Adrenal gland (tissue), 5 donors: Measurements from ENCODE around the gene NDUFA8.

Experiments used
- CTCF ChIP-seq, 6 experiments: fragments of 450-650 bp in 4 of 6; fragments of 200-600 bp in 2 of 6; sonication (generic) in 1 of 6; IDR thresholded peaks; 1 replicate in 5 of 6; 2 replicates in 1 of 6; pipeline versions ENCODE4 v1.5.1 to v1.8.0; 2016 to 2021; ENCODE audit warnings: antibody characterized with exemption in 6 of 6, mild to moderate bottlenecking in 2 of 6, moderate library complexity in 1 of 6
- POLR2A ChIP-seq, 2 donors: fragments of 450-650 bp; IDR thresholded peaks; one replicate each; pipeline ENCODE4 v1.6.1; 2017; ENCODE audit warnings: antibody characterized with exemption in 2 of 2, mild to moderate bottlenecking in 2 of 2, moderate library complexity in 1 of 2
- donor health status: DM: no; HTN: no; CAD: no.

GRCh38 chr9:122109035-122109813 lies 50.4 kb downstream of the NDUFA8 start:
- TF ChIP-seq CTCF (IDR thresholded peaks at IDR 0.05) (no peak), POLR2A (IDR thresholded peaks at IDR 0.05) (no peak)
